HL-60 (cell line): Measurements from ENCODE around the gene HDGF.
A peak's percentile ranks its signal among the peaks of the same experiment; 100 is the strongest.
"Not testable (repeated sequence)": the region's sequence is repeated elsewhere in the genome, so short reads cannot be mapped to it uniquely, and the experiment has no call there.

Experiments used
- DNase-seq, 2 experiments: peaks; one replicate each; pipeline ENCODE4 v3.0.0-alpha.2; 2010 to 2020; ENCODE audit warnings: low read depth in 1 of 2, low spot score in 1 of 2
- H3K27ac ChIP-seq: fragments of 250-450 bp; sonication (Bioruptor Pico); replicated peaks from 2 replicates; pipeline ENCODE4 v1.5.1; 2020; ENCODE audit warnings: mild to moderate bottlenecking, moderate library complexity
- H3K27me3 ChIP-seq: fragments of 250-450 bp; sonication (Bioruptor Pico); 2 replicates; pipeline ENCODE4 v1.5.1; 2021; ENCODE audit warnings: mild to moderate bottlenecking, moderate library complexity; ENCODE audit not compliant: insufficient read depth, poor library complexity, severe bottlenecking
- H3K4me3 ChIP-seq: replicated peaks from 2 replicates; pipeline ENCODE4 v1.5.1; 2011; ENCODE audit warnings: mild to moderate bottlenecking, control low read depth, low read length; ENCODE audit not compliant: insufficient read depth
- CTCF ChIP-seq: IDR thresholded peaks from one replicate; pipeline ENCODE4 v1.5.1; 2011; ENCODE audit warnings: low read length, control low read depth, inconsistent platforms; ENCODE audit not compliant: insufficient read depth
- GABPA ChIP-seq: IDR thresholded peaks from 2 replicates; pipeline ENCODE4 v1.6.1; 2012; ENCODE audit warnings: low read depth
- POLR2AphosphoS5 ChIP-seq: IDR thresholded peaks from 2 replicates; pipeline ENCODE4 v1.6.1; 2012; ENCODE audit warnings: low read depth
- REST ChIP-seq: IDR thresholded peaks from 2 replicates; pipeline ENCODE4 v1.6.1; 2012; ENCODE audit warnings: low read depth; ENCODE audit not compliant: insufficient replicate concordance
- SPI1 ChIP-seq: IDR thresholded peaks from 2 replicates; pipeline ENCODE4 v1.6.1; 2012; ENCODE audit warnings: low read depth, mild to moderate bottlenecking, borderline replicate concordance

Gene HDGF

GRCh38 chr1:156766298-156767100, 15.0 kb upstream of the HDGF start:
- TF ChIP-seq POLR2AphosphoS5: no peak

DNA sequence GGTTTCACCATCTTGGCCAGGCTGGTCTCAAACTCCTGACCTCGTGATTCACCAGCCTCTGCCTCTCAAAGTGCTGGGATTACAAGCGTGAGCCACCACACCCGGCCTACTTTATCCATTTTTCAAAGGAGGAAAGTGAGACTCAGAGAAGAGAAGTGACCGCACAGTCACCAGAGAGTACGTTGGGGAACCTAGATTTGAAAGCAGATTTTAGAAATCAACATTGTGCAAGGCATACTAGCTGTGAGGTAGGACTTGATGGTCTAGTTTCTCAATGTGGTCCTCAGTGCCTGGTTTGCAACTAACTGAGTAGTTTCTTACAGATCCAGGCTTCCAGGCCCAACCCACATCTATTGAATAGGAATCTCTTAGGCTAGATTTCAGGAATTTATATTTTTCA, 14.2 kb upstream of the HDGF start:
- DNase-seq: peak; percentile 37 to 75
- peak overlapping the region; percentile 57 for H3K4me3 ChIP-seq
- peak overlapping the region; percentile 67 for H3K27ac ChIP-seq
- no peaks in the 10 kb centered on the region for H3K27me3 ChIP-seq
- no peak for TF ChIP-seq POLR2AphosphoS5
- peak; percentile 15; the same call in 1 of the 2 replicates for TF ChIP-seq SPI1

More at GRCh38 chr1:156766298-156767100, 15.0 kb upstream of the HDGF start:
- no peaks in the 10 kb centered on the region for H3K27me3 ChIP-seq
- H3K4me3 ChIP-seq: peak overlapping the region; percentile 57
- peak overlapping the region; percentile 67 for H3K27ac ChIP-seq
- DNase-seq: no peak

- not testable (repeated sequence) for H3K27me3 ChIP-seq, H3K4me3 ChIP-seq, DNase-seq
- peak overlapping the region; percentile 67; the same call in 1 of the 2 replicates for H3K27ac ChIP-seq
These were observed 13.7 kb upstream of the HDGF start for GRCh38 chr1:156765136-156765535.

- no peak for TF ChIP-seq SPI1
- no peak for TF ChIP-seq POLR2AphosphoS5
- no peak for TF ChIP-seq REST
- TF ChIP-seq CTCF: no peak
- TF ChIP-seq GABPA: no peak
- H3K27me3 ChIP-seq: no peaks in the 10 kb centered on the region
- no peak for DNase-seq
- H3K4me3 ChIP-seq: no peak overlapping the region
- H3K27ac ChIP-seq: no peak overlapping the region
These were observed 9.3 kb upstream of the HDGF start for GRCh38 chr1:156760796-156761104.

GRCh38 chr1:156760092-156760795, 8.8 kb upstream of the HDGF start:
- H3K27me3 ChIP-seq: no peaks in the 10 kb centered on the region
- H3K4me3 ChIP-seq: no peak overlapping the region
- no peak for DNase-seq
- H3K27ac ChIP-seq: no peak overlapping the region
- no peak for TF ChIP-seq GABPA
- TF ChIP-seq REST: no peak
- no peak for TF ChIP-seq CTCF
- TF ChIP-seq POLR2AphosphoS5: no peak
- no peak for TF ChIP-seq SPI1

DNA sequence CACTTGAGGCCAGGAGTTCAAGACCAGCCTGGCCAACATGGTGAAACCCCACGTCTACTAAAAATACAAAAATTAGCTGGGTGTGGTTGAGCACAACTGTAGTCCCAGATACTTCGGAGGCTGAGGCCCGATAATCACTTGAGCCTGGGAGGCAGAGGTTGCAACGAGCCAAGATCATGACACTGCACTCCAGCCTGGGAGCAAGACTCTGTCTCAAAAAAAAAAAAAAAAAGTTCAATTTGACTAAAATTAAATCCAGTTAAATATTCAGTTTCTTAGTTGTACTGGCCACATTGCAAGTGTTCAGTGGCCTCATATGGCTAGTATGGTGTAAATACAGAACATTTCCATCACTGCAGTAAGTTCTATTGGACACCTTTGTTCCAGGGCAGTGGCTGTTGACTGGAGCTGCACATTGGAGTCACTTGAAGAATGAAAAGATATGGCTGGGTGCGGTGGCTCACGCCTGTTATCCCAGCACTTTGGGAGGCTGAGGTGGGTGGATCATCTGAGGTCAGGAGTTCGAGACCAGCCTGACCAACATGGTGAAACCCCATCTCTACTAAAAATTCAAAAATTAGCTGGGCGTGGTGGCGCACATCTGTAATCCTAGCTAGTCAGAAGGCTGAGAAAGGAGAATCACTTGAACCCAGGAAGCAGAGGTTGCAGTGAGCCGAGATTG, 6.2 kb upstream of the HDGF start:
- H3K27ac ChIP-seq, H3K4me3 ChIP-seq, DNase-seq, H3K27me3 ChIP-seq: not testable (repeated sequence)
